Stimulated activated CD8-positive, alpha-beta memory T cell treated with anti-CD3 and anti-CD28 coated beads, Interleukin-7, amount 100 ng/mL, for 48 hours (primary cell): ENCODE results near the gene CELF2.

Experiments
- DNase-seq, 2 donors: peaks; one replicate each; pipeline ENCODE4 v3.0.0-alpha.2; 2020; ENCODE audit warnings: low read depth in 1 of 2; ENCODE audit errors: extremely low read depth in 1 of 2

CELF2 gene

GRCh38 chr10:11152801-11153200 is 135.1 kb downstream of the CELF2 start:
- no peak for DNase-seq

- no peak for DNase-seq
These were observed 135.6 kb downstream of the CELF2 start for GRCh38 chr10:11153245-11153644.

GRCh38 chr10:11153766-11154165 is 136.1 kb downstream of the CELF2 start:
- DNase-seq, result no peak

- no peak for DNase-seq
These were observed 136.7 kb downstream of the CELF2 start for GRCh38 chr10:11154333-11154732.

- no peak for DNase-seq
These were observed 137.3 kb downstream of the CELF2 start for GRCh38 chr10:11154849-11155498.

- DNase-seq, result no peak
These were observed 138.8 kb downstream of the CELF2 start for GRCh38 chr10:11156480-11156879.

- DNase-seq, result no peak
These were observed 139.8 kb downstream of the CELF2 start for GRCh38 chr10:11157292-11158076.

- no peak for DNase-seq
These were observed 140.4 kb downstream of the CELF2 start for GRCh38 chr10:11158080-11158479.

GRCh38 chr10:11159543-11160215 is 142.0 kb downstream of the CELF2 start:
- no peak for DNase-seq

- no peak for DNase-seq
These were observed 143.4 kb downstream of the CELF2 start for GRCh38 chr10:11161096-11161495.

GRCh38 chr10:11161910-11162309 is 144.2 kb downstream of the CELF2 start:
- no peak for DNase-seq

GRCh38 chr10:11162828-11163599 is 145.3 kb downstream of the CELF2 start:
- DNase-seq, result peak; percentile 57 to 74

- DNase-seq, result no peak
These were observed 146.3 kb downstream of the CELF2 start for GRCh38 chr10:11163780-11164550.

GRCh38 chr10:11164551-11164802 is 146.8 kb downstream of the CELF2 start:
- DNase-seq, result no peak

- DNase-seq, result peak; percentile 46 to 68
These were observed 147.3 kb downstream of the CELF2 start for GRCh38 chr10:11164803-11165590.

- peak; percentile 44 to 67 for DNase-seq
These were observed 148.2 kb downstream of the CELF2 start for GRCh38 chr10:11165591-11166543.

- DNase-seq, result no peak
These were observed 148.9 kb downstream of the CELF2 start for GRCh38 chr10:11166550-11166949.

- no peak for DNase-seq
These were observed 149.7 kb downstream of the CELF2 start for GRCh38 chr10:11167233-11167966.
